HG02623 (cell line): ENCODE results near the gene TM4SF1.

Source experiments
- ATAC-seq: cut with Tn5 transposase; IDR thresholded peaks from one replicate; pipeline ENCODE4 v1.9.1; 2021; ENCODE audit warnings: moderate library complexity; ENCODE audit not compliant: unreplicated experiment

TM4SF1 gene

GRCh38 chr3:149375501-149376196 lies 1.8 kb downstream of the TM4SF1 start:
- ATAC-seq = no peak

- no peak for ATAC-seq
Observed at GRCh38 chr3:149374793-149375500, 2.5 kb downstream of the TM4SF1 start.

GRCh38 chr3:149374391-149374790 lies 3.1 kb downstream of the TM4SF1 start:
- ATAC-seq = no peak

- ATAC-seq = no peak
Observed at GRCh38 chr3:149373235-149374125, 4.0 kb downstream of the TM4SF1 start.

GRCh38 chr3:149371723-149372114 lies 5.7 kb downstream of the TM4SF1 start:
- ATAC-seq = no peak

- no peak for ATAC-seq
Observed at GRCh38 chr3:149371001-149371722, 6.3 kb downstream of the TM4SF1 start.

- ATAC-seq = no peak
Observed at GRCh38 chr3:149369991-149370866, 7.2 kb downstream of the TM4SF1 start.

- ATAC-seq = no peak
Observed at GRCh38 chr3:149368674-149369497, 8.6 kb downstream of the TM4SF1 start.

GRCh38 chr3:149368201-149368673 lies 9.2 kb downstream of the TM4SF1 start:
- ATAC-seq = no peak

GRCh38 chr3:149366941-149367840 lies 10.3 kb downstream of the TM4SF1 start:
- ATAC-seq = no peak

GRCh38 chr3:149366031-149366430 lies 11.4 kb downstream of the TM4SF1 start:
- no peak for ATAC-seq

GRCh38 chr3:149364624-149365023 lies 12.8 kb downstream of the TM4SF1 start:
- ATAC-seq = no peak

- ATAC-seq = no peak
Observed at GRCh38 chr3:149363053-149363452, 14.4 kb downstream of the TM4SF1 start.

- no peak for ATAC-seq
Observed at GRCh38 chr3:149362366-149362765, 15.1 kb downstream of the TM4SF1 start.

- no peak for ATAC-seq
Observed at GRCh38 chr3:149356630-149357029, 20.8 kb downstream of the TM4SF1 start.

GRCh38 chr3:149356044-149356592 lies 21.3 kb downstream of the TM4SF1 start:
- no peak for ATAC-seq

- ATAC-seq = no peak
Observed at GRCh38 chr3:149353581-149354184, 23.8 kb downstream of the TM4SF1 start.
